Measurements from ENCODE around the gene DICER1.

Gene DICER1

DNA sequence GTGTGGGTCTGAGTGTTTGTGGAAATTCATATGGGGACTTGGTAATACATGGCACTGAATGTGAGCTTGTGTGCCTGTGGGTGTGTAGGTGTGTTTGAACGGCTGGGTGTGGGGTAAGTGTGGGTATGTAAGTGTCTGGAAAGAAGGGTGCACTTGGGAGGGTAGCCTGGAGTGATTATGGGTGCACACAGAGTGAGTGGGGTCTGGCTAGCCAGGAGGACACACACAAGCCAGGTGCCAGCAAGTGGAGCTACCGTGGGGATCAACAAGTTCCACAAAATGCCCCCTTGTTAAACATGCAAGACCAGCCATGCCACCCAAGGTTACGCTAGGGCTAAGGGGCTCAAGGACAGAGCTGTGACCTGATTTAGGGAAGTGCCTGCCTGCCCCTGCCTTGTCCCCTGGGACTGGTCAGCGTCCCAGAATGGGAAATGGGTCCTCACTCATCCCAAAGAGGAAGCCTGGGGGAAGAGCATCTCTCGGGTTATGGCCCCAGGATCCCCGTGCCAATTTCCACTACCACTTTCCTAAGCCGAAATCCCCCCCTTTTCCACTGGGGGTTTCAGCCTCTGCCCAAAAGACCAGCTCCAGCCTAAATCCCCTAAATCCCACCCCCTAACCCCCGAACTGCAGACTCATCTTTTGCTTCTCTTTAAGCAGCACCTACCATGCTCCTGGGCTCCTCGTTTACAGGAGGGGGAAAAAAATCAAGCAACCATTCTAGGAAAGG, 118.6 kb downstream of the DICER1 start:
- DNase-seq, result peak; percentile 29

- peak; percentile 28 for DNase-seq
Observed at GRCh38 chr14:95037273-95037672, 120.1 kb downstream of the DICER1 start.
